Neural cell (in vitro differentiated cells): Measurements from ENCODE around the gene STAT2.

Experiments
- CTCF ChIP-seq: fragments of 450-650 bp; IDR thresholded peaks from 2 replicates; pipeline ENCODE4 v1.5.1; 2014; ENCODE audit warnings: antibody characterized with exemption, mild to moderate bottlenecking, moderate library complexity; ENCODE audit not compliant: poor library complexity, severe bottlenecking
- EP300 ChIP-seq: fragments of 450-650 bp; conservative IDR thresholded peaks from 2 replicates; pipeline ENCODE4 v1.6.1; 2014; ENCODE audit warnings: antibody characterized with exemption, mild to moderate bottlenecking, moderate library complexity; ENCODE audit not compliant: poor library complexity, severe bottlenecking
- EZH2 ChIP-seq: fragments of 200-600, 300-800 bp; shearing (Covaris generic), sonication (generic); IDR thresholded peaks from 2 replicates; pipeline ENCODE4 v1.6.1; 2014; ENCODE audit warnings: antibody characterized with exemption, low read length, borderline replicate concordance, mild to moderate bottlenecking; ENCODE audit not compliant: insufficient read depth, poor library complexity, severe bottlenecking
- MXI1 ChIP-seq: fragments of 450-650 bp; conservative IDR thresholded peaks from 2 replicates; pipeline ENCODE4 v1.6.1; 2014; ENCODE audit warnings: antibody characterized with exemption, mild to moderate bottlenecking; ENCODE audit not compliant: poor library complexity, severe bottlenecking
- POLR2AphosphoS5 ChIP-seq: IDR thresholded peaks from 2 replicates; pipeline ENCODE4 v1.6.1; 2012
- REST ChIP-seq: IDR thresholded peaks from 2 replicates; pipeline ENCODE4 v1.6.1; 2012; ENCODE audit warnings: borderline replicate concordance
- TAF1 ChIP-seq: IDR thresholded peaks from 2 replicates; pipeline ENCODE4 v1.6.1; 2012; ENCODE audit warnings: low read depth

GRCh38 chr12:56304276-56304675, 55.6 kb downstream of the STAT2 start:
- TF ChIP-seq CTCF, result no peak
- TF ChIP-seq TAF1, result no peak
- no peak for TF ChIP-seq EP300
- TF ChIP-seq REST, result no peak
- no peak for TF ChIP-seq EZH2
- TF ChIP-seq MXI1, result no peak
- no peak for TF ChIP-seq POLR2AphosphoS5
